Embryonic facial prominence (tissue), 1 donor: Measurements from ENCODE around the gene FFAR2.
A peak's percentile ranks its signal among the peaks of the same experiment; 100 is the strongest.

Experiments used
- DNase-seq: peaks from one replicate; pipeline ENCODE4 v3.0.0-alpha.2; 2016; ENCODE audit errors: extremely low spot score

FFAR2 gene

DNA sequence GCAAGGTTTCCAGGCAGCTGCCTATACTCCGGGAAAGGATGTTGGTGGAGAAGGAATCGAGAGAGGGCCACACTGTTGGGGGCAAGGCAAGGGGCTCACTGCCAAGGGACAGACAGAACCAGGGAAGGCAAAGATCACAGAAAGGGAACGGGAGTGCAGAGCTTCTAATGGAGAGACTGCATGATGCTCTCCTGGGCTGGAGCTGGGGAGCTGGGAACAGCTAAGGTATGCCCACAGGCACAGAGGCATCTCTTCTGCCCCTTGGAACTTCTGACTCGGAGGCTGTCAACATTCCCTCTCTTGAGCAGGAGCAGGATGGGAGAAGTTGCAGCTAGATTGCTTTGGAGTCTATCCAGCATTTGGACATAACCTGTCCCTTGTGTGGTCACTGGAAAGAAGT is 22.4 kb upstream of the FFAR2 start:
- no peak for DNase-seq

- DNase-seq: no peak
Measured at GRCh38 chr19:35427187-35427586, 20.9 kb upstream of the FFAR2 start.

GRCh38 chr19:35429698-35430408 is 18.2 kb upstream of the FFAR2 start:
- DNase-seq: no peak

GRCh38 chr19:35430409-35431144 is 17.5 kb upstream of the FFAR2 start:
- DNase-seq: no peak

DNA sequence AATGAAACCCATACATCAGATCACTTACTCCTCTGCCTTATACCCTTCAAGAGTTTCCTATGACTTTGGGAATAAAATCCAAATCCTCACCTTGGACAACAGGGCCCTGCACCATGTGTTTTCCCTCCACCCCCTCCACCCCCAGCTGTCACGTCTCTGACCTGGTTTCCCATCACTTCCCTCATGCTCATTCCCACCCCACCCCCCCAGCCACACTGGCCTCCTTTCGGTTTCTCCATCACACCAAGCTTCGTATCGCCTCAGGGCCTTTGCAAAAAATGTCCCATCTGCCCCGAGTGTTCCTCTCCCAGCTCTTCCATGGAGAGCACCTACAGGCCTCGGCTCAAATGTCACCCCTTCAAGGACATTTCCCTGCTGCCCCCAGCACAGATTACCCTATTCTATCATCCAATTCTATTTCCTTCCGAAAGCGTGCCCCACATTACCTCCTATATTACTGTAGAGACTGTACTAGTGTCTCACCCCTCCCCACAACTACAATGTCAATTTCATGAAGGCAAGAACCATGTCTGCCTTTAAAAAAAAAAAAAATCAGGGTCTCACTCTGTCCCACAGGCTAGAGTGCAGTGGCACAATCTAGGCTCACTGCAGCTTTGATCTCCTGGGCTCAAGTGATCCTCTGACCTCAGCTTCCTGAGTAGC is 16.8 kb upstream of the FFAR2 start:
- DNase-seq: no peak

GRCh38 chr19:35432911-35433310 is 15.1 kb upstream of the FFAR2 start:
- no peak for DNase-seq

DNA sequence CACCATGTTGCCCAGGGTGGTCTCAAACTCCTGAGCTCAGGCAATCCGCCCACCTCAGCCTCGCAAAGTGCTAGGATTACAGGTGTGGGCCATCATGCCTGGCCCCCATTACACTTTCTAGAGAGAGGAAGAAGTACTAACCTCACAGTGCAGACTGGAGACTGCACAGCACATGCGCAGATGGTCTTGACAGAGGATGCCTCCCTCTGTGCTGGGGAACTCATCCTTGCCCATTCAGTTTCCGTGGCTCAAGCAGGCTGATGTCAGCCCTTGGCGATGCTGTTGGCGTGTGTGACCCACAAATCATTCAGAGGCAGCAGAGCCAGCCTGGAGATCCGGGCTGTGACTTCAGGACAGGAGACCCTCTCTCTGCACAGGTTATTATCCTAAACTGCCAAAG is 14.6 kb upstream of the FFAR2 start:
- no peak for DNase-seq

GRCh38 chr19:35435896-35436295 is 12.2 kb upstream of the FFAR2 start:
- DNase-seq: no peak

DNA sequence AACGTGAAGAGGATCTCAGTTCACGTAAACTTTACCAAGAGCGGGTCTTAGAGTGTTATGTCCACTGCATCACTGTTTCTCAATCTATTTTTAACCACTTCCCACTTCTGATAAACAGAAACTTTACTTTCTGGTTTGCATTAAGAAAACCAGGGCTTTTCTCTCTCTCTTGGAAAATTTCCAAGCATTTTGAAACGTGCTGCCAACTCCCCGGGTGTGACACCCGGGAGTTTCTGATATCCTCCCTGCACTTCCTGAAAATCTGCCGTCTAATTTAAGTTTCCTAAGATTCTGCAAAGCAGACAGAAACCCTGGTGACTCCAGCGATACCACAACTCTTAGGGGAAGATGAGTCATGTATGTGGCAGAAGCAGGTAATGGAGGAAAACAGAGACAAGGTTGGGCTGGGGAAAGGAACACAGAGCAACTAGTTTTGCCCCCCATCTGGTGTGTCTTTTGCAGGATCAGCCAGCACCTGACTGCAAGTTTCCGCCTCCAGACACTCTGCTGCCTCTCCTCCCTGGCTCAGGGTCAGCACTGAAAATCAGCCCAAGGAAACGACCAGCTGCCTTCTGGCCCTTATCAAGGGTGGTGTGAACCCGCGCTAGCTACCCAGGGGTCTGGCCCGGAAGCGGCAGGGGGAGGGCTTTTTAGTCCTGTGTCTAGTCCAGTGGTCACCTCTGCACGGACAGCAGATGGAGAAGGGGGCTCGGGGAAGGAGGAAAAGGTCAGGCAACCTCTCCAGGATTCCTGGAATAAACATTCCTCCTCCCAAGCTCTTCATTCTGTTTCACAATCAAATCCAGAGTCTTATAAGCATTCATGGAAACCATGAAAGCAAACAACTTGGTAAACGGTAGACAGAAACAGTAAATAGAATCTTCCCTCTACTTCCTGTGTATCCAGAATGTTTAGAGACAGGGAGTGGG is 11.3 kb upstream of the FFAR2 start:
- peak; percentile 42 for DNase-seq

DNA sequence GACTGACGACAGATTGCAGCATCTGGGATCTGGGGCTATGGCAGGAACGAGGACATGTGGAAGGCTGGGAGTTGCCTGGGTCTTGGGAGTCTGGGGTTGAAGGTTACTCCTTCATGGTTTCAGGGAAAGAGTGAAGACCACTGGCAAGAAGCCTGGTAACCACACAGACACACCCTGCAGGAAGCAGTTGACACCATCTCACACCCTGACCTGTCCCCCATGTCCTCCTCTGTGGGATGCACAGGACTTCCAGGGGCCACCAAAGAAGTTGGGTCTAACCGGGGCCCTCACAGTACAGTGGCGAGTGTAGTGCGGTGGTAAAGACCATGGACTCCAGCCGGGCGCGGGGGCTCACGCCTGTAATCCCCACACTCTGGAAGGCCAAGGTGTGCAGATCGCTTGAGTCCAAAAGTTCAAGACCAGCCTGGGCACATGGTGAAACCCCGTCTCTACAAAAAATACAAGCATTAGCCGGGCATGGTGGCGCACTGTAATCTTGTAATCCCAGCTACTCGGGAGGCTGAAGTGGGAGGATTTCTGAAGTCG is 10.6 kb upstream of the FFAR2 start:
- no peak for DNase-seq

DNA sequence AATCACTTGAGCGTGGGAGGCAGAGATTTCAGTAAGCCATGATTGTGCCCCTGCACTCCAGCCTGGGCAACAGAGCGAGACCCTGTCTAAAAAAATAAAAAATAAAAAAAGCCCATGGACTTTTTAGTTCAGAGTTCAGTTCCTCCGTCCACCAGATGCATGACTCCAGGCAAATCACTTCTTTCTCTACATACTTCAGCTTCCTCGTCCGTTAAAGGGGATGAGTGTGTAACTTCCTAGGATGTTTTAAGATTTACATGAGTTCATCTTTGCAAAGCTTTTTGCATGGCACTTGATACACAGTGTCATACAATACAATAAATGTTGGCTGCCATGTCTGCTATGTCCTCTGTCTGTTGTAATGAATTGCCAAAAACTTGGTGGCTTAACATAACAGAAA is 10.0 kb upstream of the FFAR2 start:
- no peak for DNase-seq

- no peak for DNase-seq
Measured at GRCh38 chr19:35438527-35438926, 9.5 kb upstream of the FFAR2 start.

DNA sequence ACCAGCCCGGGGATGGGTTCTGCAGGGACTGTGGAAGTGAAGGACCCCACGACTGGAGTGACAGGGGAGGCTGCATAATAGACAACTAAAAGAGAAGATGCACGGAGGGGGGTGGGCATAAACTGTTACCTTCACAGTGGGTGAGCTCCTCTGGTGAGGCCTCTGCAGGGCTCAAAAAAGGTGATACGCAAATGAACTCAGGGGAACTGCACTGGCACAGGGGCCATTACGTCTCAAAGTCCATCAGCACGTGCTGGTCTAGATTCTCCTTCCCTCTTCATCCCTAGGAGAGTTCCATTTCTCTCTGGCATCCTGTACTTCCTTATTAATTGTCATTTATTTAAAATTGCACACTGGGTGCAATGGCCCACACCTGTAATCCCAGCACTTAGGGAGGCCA is 8.1 kb upstream of the FFAR2 start:
- no peak for DNase-seq

DNA sequence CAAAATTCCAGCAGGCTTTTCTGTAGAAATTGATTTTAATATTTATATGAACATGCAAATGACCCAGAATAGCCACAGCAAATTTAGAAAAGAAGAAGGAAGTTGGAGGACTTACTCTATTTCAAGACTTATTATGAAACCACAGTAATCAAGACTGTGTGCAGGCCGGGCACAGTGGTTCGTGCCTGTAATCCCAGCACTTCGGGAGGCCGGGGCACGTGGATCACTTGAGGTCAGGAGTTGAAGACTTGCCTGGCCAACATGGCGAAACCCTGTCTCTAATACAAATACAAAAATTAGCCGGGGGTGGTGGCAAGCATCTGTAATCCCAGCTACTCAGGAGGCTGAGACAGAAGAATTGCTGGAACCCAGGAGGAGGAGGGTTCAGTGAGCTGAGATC is 6.0 kb upstream of the FFAR2 start:
- no peak for DNase-seq

GRCh38 chr19:35444735-35445134 is 3.3 kb upstream of the FFAR2 start:
- DNase-seq: no peak

DNA sequence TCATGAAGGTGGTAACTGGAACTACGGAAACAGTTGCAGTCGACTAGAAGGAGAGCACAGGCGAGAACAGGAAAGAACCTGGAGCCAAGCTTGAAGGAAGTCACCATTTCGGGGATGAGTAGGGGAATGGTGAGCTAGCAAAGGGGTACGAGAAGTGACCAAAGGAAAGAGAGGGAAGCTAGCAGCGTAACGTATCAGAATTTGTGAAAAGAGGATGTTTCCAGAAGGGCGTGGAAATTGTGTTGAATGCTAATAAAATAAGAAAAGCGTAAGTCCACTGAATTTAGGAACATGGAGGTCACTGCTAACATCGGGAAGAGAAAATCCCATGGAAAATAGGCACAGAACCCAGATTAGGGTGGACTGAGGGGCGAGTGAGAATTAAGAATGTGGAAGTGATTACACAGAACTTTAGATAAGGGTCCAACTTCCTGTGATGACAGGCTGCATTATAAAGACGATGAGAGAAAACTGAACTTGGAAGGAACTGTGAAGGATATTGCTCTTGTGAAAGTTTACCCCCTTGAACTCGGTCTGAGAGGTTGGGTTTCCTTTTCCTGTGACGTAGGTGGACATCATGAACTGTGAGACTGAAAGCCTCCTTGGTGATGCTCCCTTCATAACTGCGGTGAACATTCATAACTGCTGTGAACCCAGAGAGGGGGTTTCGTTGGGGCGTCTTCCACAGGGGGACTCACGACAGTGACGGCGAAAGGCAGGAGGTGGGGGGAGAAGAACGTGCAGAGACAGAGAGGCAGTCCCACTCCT is 2.0 kb upstream of the FFAR2 start:
- DNase-seq: no peak

DNA sequence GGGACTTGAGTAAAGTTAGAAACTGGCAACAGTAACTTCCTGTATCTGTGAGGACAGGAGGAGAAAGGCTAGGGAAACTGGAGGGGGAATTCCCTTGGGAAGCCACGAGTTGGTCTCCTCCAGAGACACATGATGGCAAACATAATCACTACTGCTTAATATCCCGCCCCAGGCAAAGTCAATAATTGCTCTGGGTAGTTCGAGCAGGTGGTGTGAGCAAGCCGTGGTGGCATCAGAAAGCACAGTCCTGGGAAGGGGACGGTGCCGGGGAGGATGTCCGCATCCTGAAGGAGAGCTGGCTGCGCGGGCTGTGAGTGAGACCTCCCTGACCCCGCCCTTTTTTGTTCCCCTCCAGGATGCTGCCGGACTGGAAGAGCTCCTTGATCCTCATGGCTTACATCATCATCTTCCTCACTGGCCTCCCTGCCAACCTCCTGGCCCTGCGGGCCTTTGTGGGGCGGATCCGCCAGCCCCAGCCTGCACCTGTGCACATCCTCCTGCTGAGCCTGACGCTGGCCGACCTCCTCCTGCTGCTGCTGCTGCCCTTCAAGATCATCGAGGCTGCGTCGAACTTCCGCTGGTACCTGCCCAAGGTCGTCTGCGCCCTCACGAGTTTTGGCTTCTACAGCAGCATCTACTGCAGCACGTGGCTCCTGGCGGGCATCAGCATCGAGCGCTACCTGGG is 1.4 kb downstream of the FFAR2 start:
- no peak for DNase-seq

- no peak for DNase-seq
Measured at GRCh38 chr19:35451338-35452096, 3.5 kb downstream of the FFAR2 start.

- DNase-seq: no peak
Measured at GRCh38 chr19:35454663-35455062, 6.6 kb downstream of the FFAR2 start.
